ENCODE data around the gene APOBEC3C.
"Not testable (repeated sequence)": the region's sequence is repeated elsewhere in the genome, so short reads cannot be mapped to it uniquely, and the experiment has no call there.

Gene APOBEC3C

GRCh38 chr22:39066442-39067276 lies 52.6 kb downstream of the APOBEC3C start:
- DNase-seq, result not testable (repeated sequence)

DNA sequence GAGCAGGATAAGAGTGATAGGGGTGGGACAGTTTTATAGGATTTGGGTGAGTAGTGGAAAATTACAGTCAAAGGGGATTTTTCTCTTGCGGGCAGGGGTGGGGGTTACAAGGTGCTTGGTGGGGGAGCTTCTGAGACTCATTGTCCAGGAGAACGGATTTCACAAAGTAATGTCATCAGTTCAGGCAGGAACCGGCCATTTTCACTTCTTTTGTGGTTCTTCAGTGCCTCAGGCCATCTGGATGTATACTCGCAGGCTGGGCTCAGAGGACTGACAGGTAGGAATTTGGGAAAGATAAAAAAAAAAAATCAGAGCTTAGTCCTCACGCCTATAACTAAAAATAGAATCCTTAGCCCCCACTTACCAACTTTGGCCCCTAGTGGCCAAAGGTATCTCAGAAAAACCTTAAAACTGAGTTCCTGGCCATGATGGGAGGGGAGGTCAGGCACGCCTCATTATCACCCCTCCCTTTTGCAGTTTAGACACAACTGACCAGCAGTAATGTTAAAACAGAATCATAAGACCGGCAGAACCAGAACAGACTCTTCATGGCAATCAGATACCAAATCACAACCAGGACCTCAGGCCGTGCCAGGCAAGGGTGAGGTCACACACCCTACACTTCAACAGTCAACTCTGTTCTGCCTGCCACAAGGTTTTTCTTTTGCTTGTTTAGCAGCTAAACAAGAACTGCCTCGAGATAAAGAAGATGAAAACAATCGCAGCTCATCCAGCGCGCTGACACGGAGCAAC lies 54.2 kb downstream of the APOBEC3C start:
- DNase-seq, result no peak

Data from activated gamma-delta T cell treated with Interleukin-2 at 50 U/mL for 16 hours (primary cell).